ENCODE results near the gene SPANXA2. TPM values are rescaled to one million over a fixed set of nuclear protein-coding genes. Genes with fewer than 3 reads are reported as not detected.
"Not testable (repeated sequence)": the region's sequence is repeated elsewhere in the genome, so short reads cannot be mapped to it uniquely, and the experiment has no call there.

SPANXA2 gene
- not detected in 2 replicates for polyA plus RNA-seq (2011; rRNA removed)
- not detected in 2 replicates for polyA minus RNA-seq (2011; rRNA and poly(A)+ RNA removed)

- H3K27ac ChIP-seq (ENCODE audit: low read depth, low read length); CTCF ChIA-PET; POLR2A ChIA-PET; DNase-seq (ENCODE audit: low read depth, low spot score); H3K4me3 ChIP-seq (ENCODE audit: low read depth, low read length); H3K27me3 ChIP-seq (ENCODE audit: control insufficient read depth, insufficient read depth, low read length); H3K9me3 ChIP-seq (ENCODE audit: control insufficient read depth, insufficient read depth, low read length): not testable (repeated sequence)
Observed at GRCh38 chrX:141589408-141589807, at the start of gene SPANXA2. SPANXA2 (plus strand) TSS chrX:141589708; CDS start chrX:141589768, 60 bp downstream.

- H3K27ac ChIP-seq (ENCODE audit: low read depth, low read length); H3K27me3 ChIP-seq (ENCODE audit: control insufficient read depth, insufficient read depth, low read length); H3K9me3 ChIP-seq (ENCODE audit: control insufficient read depth, insufficient read depth, low read length); H3K4me3 ChIP-seq (ENCODE audit: low read depth, low read length); POLR2A ChIA-PET; CTCF ChIA-PET; DNase-seq (ENCODE audit: low read depth, low spot score): not testable (repeated sequence)
Observed at GRCh38 chrX:141542551-141542950, 47.0 kb upstream of the SPANXA2 start.

GRCh38 chrX:141584638-141585037, 4.9 kb upstream of the SPANXA2 start, which contains the start of gene SPANXA1:
SPANXA1 (minus strand) TSS chrX:141584738; CDS start chrX:141584678, 60 bp downstream.
- H3K27me3 ChIP-seq (ENCODE audit: control insufficient read depth, insufficient read depth, low read length); H3K9me3 ChIP-seq (ENCODE audit: control insufficient read depth, insufficient read depth, low read length); DNase-seq (ENCODE audit: low read depth, low spot score); CTCF ChIA-PET; H3K4me3 ChIP-seq (ENCODE audit: low read depth, low read length); H3K27ac ChIP-seq (ENCODE audit: low read depth, low read length); POLR2A ChIA-PET: not testable (repeated sequence)

- no peak for TF ChIP-seq CTCF (IDR thresholded peaks at IDR 0.05; ENCODE audit: low read depth, low read length)
- Histone ChIP-seq H3K4me3 (ENCODE audit: low read depth, low read length) (no peak overlapping the region), H3K9me3 (ENCODE audit: control insufficient read depth, insufficient read depth, low read length) (no peaks in the 10 kb centered on the region), H3K27ac (ENCODE audit: low read depth, low read length) (no peak overlapping the region), H3K27me3 (ENCODE audit: control insufficient read depth, insufficient read depth, low read length) (no peaks in the 10 kb centered on the region)
- CTCF ChIA-PET = interaction anchor here (0.6 kb wide), 1 partner anchor 143 kb away, joined by 6 read pairs; no protein-coding TSS in a partner anchor
- POLR2A ChIA-PET = no interaction called here
- no peak for DNase-seq (ENCODE audit: low read depth, low spot score)
Observed at GRCh38 chrX:141609111-141609510, 19.6 kb downstream of the SPANXA2 start.

GRCh38 chrX:141619336-141619735, 29.8 kb downstream of the SPANXA2 start:
- ChIA-PET CTCF (no interaction called here), POLR2A (no interaction called here)
- H3K4me3 ChIP-seq (ENCODE audit: low read depth, low read length) = no peak overlapping the region
- DNase-seq (ENCODE audit: low read depth, low spot score) = no peak
- H3K27ac ChIP-seq (ENCODE audit: low read depth, low read length) = no peak overlapping the region
- H3K27me3 ChIP-seq (ENCODE audit: control insufficient read depth, insufficient read depth, low read length) = no peaks in the 10 kb centered on the region
- H3K9me3 ChIP-seq (ENCODE audit: control insufficient read depth, insufficient read depth, low read length) = no peaks in the 10 kb centered on the region
- no peak for TF ChIP-seq CTCF (IDR thresholded peaks at IDR 0.05; ENCODE audit: low read depth, low read length)

GRCh38 chrX:141632124-141632523, 42.6 kb downstream of the SPANXA2 start:
- H3K27me3 ChIP-seq (ENCODE audit: control insufficient read depth, insufficient read depth, low read length) = no peaks in the 10 kb centered on the region
- H3K4me3 ChIP-seq (ENCODE audit: low read depth, low read length) = no peak overlapping the region
- ChIA-PET POLR2A (no interaction called here), CTCF (no interaction called here)
- H3K27ac ChIP-seq (ENCODE audit: low read depth, low read length) = no peak overlapping the region
- no peaks in the 10 kb centered on the region for H3K9me3 ChIP-seq (ENCODE audit: control insufficient read depth, insufficient read depth, low read length)
- no peak for TF ChIP-seq CTCF (IDR thresholded peaks at IDR 0.05; ENCODE audit: low read depth, low read length)
- DNase-seq (ENCODE audit: low read depth, low spot score) = no peak

GRCh38 chrX:141638550-141638949, 49.0 kb downstream of the SPANXA2 start:
- Histone ChIP-seq H3K9me3 (ENCODE audit: control insufficient read depth, insufficient read depth, low read length) (no peaks in the 10 kb centered on the region), H3K27ac (ENCODE audit: low read depth, low read length) (no peak overlapping the region), H3K27me3 (ENCODE audit: control insufficient read depth, insufficient read depth, low read length) (no peaks in the 10 kb centered on the region), H3K4me3 (ENCODE audit: low read depth, low read length) (no peak overlapping the region)
- ChIA-PET CTCF (no interaction called here), POLR2A (no interaction called here)
- TF ChIP-seq CTCF (IDR thresholded peaks at IDR 0.05; ENCODE audit: low read depth, low read length) = no peak
- no peak for DNase-seq (ENCODE audit: low read depth, low spot score)
